Measurements from ENCODE around the gene MAP4K4.
A peak's percentile ranks its signal among the peaks of the same experiment; 100 is the strongest.

The MAP4K4 gene

DNA sequence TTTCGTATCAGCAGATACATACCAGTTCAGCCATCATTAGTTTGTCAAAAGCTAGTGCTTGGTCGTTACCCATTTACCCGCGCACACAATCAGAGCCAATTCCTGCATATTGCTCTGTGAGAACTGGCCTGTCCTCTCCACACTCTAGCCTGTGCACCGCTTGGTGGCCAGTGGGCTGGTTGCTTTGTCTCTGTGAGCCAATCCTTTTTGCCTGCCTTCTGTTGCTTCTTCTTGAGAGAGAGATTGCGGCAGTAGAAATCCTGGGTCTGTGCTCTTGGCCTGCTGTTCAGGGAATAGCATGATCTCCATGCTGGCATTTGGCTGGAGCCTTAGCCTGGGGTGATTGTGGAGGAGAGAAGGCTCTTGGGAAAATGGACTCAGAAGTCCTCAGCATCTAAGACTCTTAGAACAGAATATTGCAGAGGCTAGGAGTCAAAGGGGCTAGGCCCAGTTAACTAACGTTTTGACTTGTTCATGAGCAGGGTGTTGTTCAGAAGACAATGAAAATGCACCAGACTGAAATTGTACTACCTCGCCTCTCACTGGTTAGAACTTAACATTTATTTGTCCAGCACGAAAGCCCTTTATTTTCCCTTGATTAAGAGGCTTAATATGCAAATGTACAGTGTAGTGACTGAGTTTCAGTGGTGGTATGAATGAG lies 37.1 kb downstream of the MAP4K4 start:
- TF ChIP-seq, protein P1, sequence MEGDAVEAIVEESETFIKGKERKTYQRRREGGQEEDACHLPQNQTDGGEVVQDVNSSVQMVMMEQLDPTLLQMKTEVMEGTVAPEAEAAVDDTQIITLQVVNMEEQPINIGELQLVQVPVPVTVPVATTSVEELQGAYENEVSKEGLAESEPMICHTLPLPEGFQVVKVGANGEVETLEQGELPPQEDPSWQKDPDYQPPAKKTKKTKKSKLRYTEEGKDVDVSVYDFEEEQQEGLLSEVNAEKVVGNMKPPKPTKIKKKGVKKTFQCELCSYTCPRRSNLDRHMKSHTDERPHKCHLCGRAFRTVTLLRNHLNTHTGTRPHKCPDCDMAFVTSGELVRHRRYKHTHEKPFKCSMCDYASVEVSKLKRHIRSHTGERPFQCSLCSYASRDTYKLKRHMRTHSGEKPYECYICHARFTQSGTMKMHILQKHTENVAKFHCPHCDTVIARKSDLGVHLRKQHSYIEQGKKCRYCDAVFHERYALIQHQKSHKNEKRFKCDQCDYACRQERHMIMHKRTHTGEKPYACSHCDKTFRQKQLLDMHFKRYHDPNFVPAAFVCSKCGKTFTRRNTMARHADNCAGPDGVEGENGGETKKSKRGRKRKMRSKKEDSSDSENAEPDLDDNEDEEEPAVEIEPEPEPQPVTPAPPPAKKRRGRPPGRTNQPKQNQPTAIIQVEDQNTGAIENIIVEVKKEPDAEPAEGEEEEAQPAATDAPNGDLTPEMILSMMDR (IDR thresholded peaks at IDR 0.05; ENCODE audit: insufficient read depth, low read depth, low read length, missing control alignments) = no peak
- DNase-seq (ENCODE audit: low read depth) = no peak
- no peak overlapping the region for H3K4me3 ChIP-seq (ENCODE audit: low read length)

DNA sequence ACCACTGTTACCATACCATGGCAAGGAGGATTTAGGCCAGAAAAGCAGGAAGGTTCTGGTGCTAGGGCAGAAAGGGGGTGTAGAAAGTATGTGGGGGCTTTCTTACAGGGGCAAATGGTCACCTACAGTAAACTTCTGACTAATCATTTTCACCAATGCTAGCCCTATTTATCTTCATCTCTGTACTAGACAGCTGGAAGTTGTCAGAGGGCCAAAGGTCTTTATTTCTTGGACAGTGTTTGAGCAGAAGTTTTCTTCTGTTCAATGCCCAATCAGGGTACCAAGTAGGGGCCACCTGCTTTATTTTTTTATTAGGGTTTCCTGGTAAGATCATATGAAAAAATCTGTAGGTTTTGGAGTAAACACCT lies 37.6 kb downstream of the MAP4K4 start:
- H3K4me3 ChIP-seq (ENCODE audit: low read length) = no peak overlapping the region
- no peak for DNase-seq (ENCODE audit: low read depth)
- TF ChIP-seq, protein P1 (IDR thresholded peaks at IDR 0.05; ENCODE audit: insufficient read depth, low read depth, low read length, missing control alignments) = no peak

DNA sequence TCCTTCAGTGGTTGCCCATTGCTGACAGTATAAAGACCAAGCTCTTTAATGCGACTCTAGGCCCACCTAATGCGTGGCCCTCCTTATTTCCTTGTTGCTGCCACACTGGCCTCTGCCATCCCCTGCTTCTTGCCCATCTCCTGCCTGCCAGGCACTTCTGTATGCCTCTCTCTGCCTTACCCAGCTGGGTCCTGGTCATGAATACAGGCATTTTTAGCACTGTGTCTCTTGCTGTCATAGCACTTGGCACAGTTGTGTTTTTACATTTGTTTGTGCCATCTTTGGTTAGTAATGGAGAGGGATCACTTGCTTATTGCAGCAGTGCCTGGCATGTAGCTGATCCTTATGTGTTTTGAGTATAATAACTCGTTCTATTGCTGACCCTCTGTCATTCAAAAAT lies 38.7 kb downstream of the MAP4K4 start:
- H3K4me3 ChIP-seq (ENCODE audit: low read length) = no peak overlapping the region
- TF ChIP-seq, protein P1 (IDR thresholded peaks at IDR 0.05; ENCODE audit: insufficient read depth, low read depth, low read length, missing control alignments) = no peak
- no peak for DNase-seq (ENCODE audit: low read depth)

- peak; percentile 97 for DNase-seq (ENCODE audit: low read depth)
- TF ChIP-seq, protein P1 (IDR thresholded peaks at IDR 0.05; ENCODE audit: insufficient read depth, low read depth, low read length, missing control alignments) = no peak
- H3K4me3 ChIP-seq (ENCODE audit: low read length) = no peak overlapping the region
These were observed 39.4 kb downstream of the MAP4K4 start for GRCh38 chr2:101736861-101737291.

- H3K4me3 ChIP-seq (ENCODE audit: low read length) = no peak overlapping the region
- TF ChIP-seq, protein P1 (IDR thresholded peaks at IDR 0.05; ENCODE audit: insufficient read depth, low read depth, low read length, missing control alignments) = no peak
- peak; percentile 93 for DNase-seq (ENCODE audit: low read depth)
These were observed 40.2 kb downstream of the MAP4K4 start for GRCh38 chr2:101737478-101738255.

GRCh38 chr2:101738649-101739048 lies 41.1 kb downstream of the MAP4K4 start:
- H3K4me3 ChIP-seq (ENCODE audit: low read length) = no peak overlapping the region
- TF ChIP-seq, protein P1 (IDR thresholded peaks at IDR 0.05; ENCODE audit: insufficient read depth, low read depth, low read length, missing control alignments) = no peak
- no peak for DNase-seq (ENCODE audit: low read depth)
